ENCODE data around the gene APOBEC3B.

APOBEC3B gene

DNA sequence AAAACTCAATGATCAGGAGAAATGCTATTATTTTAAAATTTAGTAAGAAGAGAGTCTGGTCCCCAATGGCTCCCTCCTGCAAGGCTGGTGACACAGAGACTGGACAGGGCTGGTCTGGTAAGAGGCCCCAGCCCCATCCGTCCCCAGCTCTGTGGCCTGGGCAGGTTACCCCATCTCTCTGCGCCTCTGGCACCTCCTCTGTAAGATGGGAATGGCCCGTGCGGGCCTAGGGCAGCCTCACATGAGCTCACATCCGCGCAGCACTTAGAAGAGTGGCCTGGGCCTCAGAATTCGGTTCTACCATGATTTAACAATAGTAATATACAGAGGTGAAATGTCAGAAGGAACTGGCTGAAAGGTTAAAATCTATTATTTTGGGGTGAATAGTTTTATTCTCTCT lies 59.8 kb downstream of the APOBEC3B start:
- DNase-seq (ENCODE audit: extremely low read depth, low read depth): no peak
- TF ChIP-seq, protein P1, sequence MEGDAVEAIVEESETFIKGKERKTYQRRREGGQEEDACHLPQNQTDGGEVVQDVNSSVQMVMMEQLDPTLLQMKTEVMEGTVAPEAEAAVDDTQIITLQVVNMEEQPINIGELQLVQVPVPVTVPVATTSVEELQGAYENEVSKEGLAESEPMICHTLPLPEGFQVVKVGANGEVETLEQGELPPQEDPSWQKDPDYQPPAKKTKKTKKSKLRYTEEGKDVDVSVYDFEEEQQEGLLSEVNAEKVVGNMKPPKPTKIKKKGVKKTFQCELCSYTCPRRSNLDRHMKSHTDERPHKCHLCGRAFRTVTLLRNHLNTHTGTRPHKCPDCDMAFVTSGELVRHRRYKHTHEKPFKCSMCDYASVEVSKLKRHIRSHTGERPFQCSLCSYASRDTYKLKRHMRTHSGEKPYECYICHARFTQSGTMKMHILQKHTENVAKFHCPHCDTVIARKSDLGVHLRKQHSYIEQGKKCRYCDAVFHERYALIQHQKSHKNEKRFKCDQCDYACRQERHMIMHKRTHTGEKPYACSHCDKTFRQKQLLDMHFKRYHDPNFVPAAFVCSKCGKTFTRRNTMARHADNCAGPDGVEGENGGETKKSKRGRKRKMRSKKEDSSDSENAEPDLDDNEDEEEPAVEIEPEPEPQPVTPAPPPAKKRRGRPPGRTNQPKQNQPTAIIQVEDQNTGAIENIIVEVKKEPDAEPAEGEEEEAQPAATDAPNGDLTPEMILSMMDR (IDR thresholded peaks at IDR 0.05; ENCODE audit: low read depth, low read length): no peak

All from AG09319 (cell line).